HepG2 (cell line): Measurements from ENCODE around the gene C1orf21. TPM values are rescaled to one million over a fixed set of nuclear protein-coding genes. Genes with fewer than 3 reads are reported as not detected.

ENCODE experiments used
- ATAC-seq: fragments of 200-7000 bp; cut with Tn5 transposase; 3 replicates; pipeline ENCODE4 v1.9.1; 2020; ENCODE audit warnings: mild to moderate bottlenecking, moderate library complexity
- BruUV-seq: library from RNA; stranded (reverse); fragments of 400-500 nt; replicated peaks from 2 replicates; lab custom pipeline; 2021; lab: Mats Ljungman, UMichigan
- CTCF ChIA-PET: fragments of 300-600 bp; formaldehyde crosslinking; extraction: SDS; loops from one replicate; lab custom pipeline; 2021; ENCODE audit warnings: low total read pairs, inconsistent platforms, low intra/inter-chr PET ratio; lab: Yijun Ruan, JAX
- POLR2A ChIA-PET: fragments of 350-600 bp; sonication (Branson Sonifier 250); formaldehyde crosslinking; loops from one replicate; lab custom pipeline; 2020; ENCODE audit warnings: antibody characterized with exemption, inconsistent platforms; lab: Yijun Ruan, JAX
- DNase-seq: peaks from one replicate; pipeline ENCODE4 v3.0.0-alpha.2; 2015; ENCODE audit warnings: low spot score
- FAIRE-seq: peaks from 3 replicates; lab custom pipeline; 2011; peaks lifted over from hg19 to GRCh38; lab: Jason Lieb, UNC
- H2AFZ ChIP-seq: one replicate; pipeline ENCODE4 v1.6.1; 2011; ENCODE audit warnings: low read length, inconsistent platforms
- H3K27ac ChIP-seq: fragments of 300-600 bp; 3 replicates; pipeline ENCODE4 v1.8.0; 2011; ENCODE audit warnings: mixed run types, mild to moderate bottlenecking, mixed read lengths, low read length, inconsistent platforms; ENCODE audit not compliant: insufficient read depth; ENCODE audit errors: extremely low read length
- H3K27me3 ChIP-seq, 2 experiments: fragments of 200-600 bp in 1 of 2; 2 replicates in 1 of 2; 3 replicates in 1 of 2; pipeline versions ENCODE4 v1.6.0 to v1.8.0; 2011; ENCODE audit warnings: low read length in 2 of 2, mild to moderate bottlenecking in 2 of 2, moderate library complexity in 2 of 2, inconsistent platforms in 1 of 2; ENCODE audit not compliant: insufficient read depth in 2 of 2, control insufficient read depth in 1 of 2
- H3K36me3 ChIP-seq, 2 experiments: fragments of 200-600 bp in 1 of 2; replicated peaks in 1 of 2; 2 replicates in 1 of 2; 3 replicates in 1 of 2; pipeline versions ENCODE4 v1.5.1 to v1.8.0; 2011; ENCODE audit warnings: low read length in 2 of 2, inconsistent platforms in 1 of 2; ENCODE audit not compliant: insufficient read depth in 2 of 2, control insufficient read depth in 1 of 2
- H3K4me1 ChIP-seq: 2 replicates; pipeline ENCODE4 v1.5.1; 2012; ENCODE audit warnings: low read length, inconsistent platforms; ENCODE audit not compliant: insufficient read depth
- H3K4me2 ChIP-seq: 2 replicates; pipeline ENCODE4 v1.6.0; 2011; ENCODE audit warnings: low read depth, low read length, inconsistent platforms
- H3K4me3 ChIP-seq, 3 experiments: fragments of 200-600 bp in 1 of 3; sonication (generic), shearing (Covaris generic) in 1 of 3; replicated peaks in 1 of 3; 2 replicates each; pipeline ENCODE4 v1.5.1; 2011 to 2016; ENCODE audit warnings: low read length in 3 of 3, inconsistent platforms in 2 of 3, low read depth in 2 of 3, mild to moderate bottlenecking in 2 of 3, control low read depth in 1 of 3, mixed read lengths in 1 of 3; ENCODE audit not compliant: insufficient read depth in 1 of 3
- H3K79me2 ChIP-seq: one replicate; pipeline ENCODE4 v1.6.1; 2011; ENCODE audit warnings: low read length, inconsistent platforms; ENCODE audit not compliant: insufficient read depth
- H3K9ac ChIP-seq: 2 replicates; pipeline ENCODE4 v1.6.0; 2011; ENCODE audit warnings: mild to moderate bottlenecking, low read depth, low read length, inconsistent platforms; ENCODE audit not compliant: insufficient read depth
- H3K9me3 ChIP-seq: 2 replicates; pipeline ENCODE4 v1.5.1; 2012; ENCODE audit warnings: mild to moderate bottlenecking, low read length
- H4K20me1 ChIP-seq: 2 replicates; pipeline ENCODE4 v1.6.0; 2011; ENCODE audit warnings: inconsistent platforms, mild to moderate bottlenecking, low read length, moderate library complexity; ENCODE audit not compliant: insufficient read depth
- MAFG ChIP-seq: sonication (generic); formaldehyde crosslinking; IDR thresholded peaks from 2 replicates; pipeline ENCODE4 v1.5.1; 2020; ENCODE audit warnings: mild to moderate bottlenecking, missing genetic modification reagents
- PAX8 ChIP-seq: sonication (generic); formaldehyde crosslinking; IDR thresholded peaks from 2 replicates; pipeline ENCODE4 v1.8.0; 2022; ENCODE audit warnings: mild to moderate bottlenecking, missing genetic modification reagents, borderline replicate concordance
- RBM22 ChIP-seq: fragments of 200-400 bp; formaldehyde crosslinking; optimal IDR thresholded peaks from 2 replicates; pipeline ENCODE3; 2017; ENCODE audit warnings: mild to moderate bottlenecking, low read length, moderate library complexity
- ZNF3 ChIP-seq: IDR thresholded peaks from 2 replicates; pipeline ENCODE4 v1.7.0; 2017; ENCODE audit warnings: inconsistent platforms
- ZNF407 ChIP-seq: sonication (generic); formaldehyde crosslinking; IDR thresholded peaks from one replicate; pipeline ENCODE4 v1.5.1; 2020; ENCODE audit warnings: mild to moderate bottlenecking, missing genetic modification reagents; ENCODE audit errors: not compliant biosample characterization
- ZNF747 ChIP-seq: sonication (generic); formaldehyde crosslinking; IDR thresholded peaks from 2 replicates; pipeline ENCODE4 v1.8.1; 2023; ENCODE audit warnings: missing genetic modification reagents, mild to moderate bottlenecking, borderline replicate concordance
- in situ Hi-C: cut with HindIII; loops from 2 replicates; pipeline ENCODE4 v1.10.0; 2017; ENCODE audit warnings: low pct_unique_long_range_greater_than_20kb; ENCODE audit not compliant: extremely low pct_ligation_motif_present
- intact Hi-C: fragments of 100-400 bp; cut with micrococcal nuclease; formaldehyde crosslinking; loops from one replicate; pipeline ENCODE4 v1.10.0; 2022; ENCODE audit not compliant: unreplicated experiment
- polyA plus RNA-seq, 8 experiments: library from polyadenylated mRNA; depleted of rRNA in 3 of 8; stranded (reverse) in 7 of 8; unstranded in 1 of 8; fragments of >200 nt; fragmentation: Illumina TruSeq in 4 of 8; extraction: Trizol in 4 of 8; gene quantifications; 2 replicates each; pipeline versions ENCODE4 v1.2.1 to v1.2.3, GENCODE V29; 2011 to 2016; ENCODE audit warnings: low read depth in 4 of 8, missing spikeins in 1 of 8, mixed read lengths in 1 of 8; ENCODE audit not compliant: insufficient read depth in 1 of 8
- total RNA-seq, 5 experiments: library from RNA; depleted of rRNA; stranded (reverse); fragments of >200 nt; fragmentation: Illumina TruSeq; extraction: Trizol; gene quantifications; 2 replicates each; pipeline ENCODE4 v1.2.3, GENCODE V29; 2016; ENCODE audit warnings: low read depth in 1 of 5
- TF ChIP-seq, protein P1 (sequence below): sonication (generic); formaldehyde crosslinking; IDR thresholded peaks from 2 replicates; pipeline ENCODE4 v1.5.0; 2020; ENCODE audit warnings: missing genetic modification reagents
- TF ChIP-seq, protein P2 (sequence below): sonication (generic); formaldehyde crosslinking; IDR thresholded peaks from 2 replicates; pipeline ENCODE4 v1.4.0; 2020; ENCODE audit warnings: missing genetic modification reagents

C1orf21 gene
- total and polyA plus RNA-seq, 2 of the 13 experiments (the other 11 are each of a cell fraction or from before 2014, with no cell fraction given) = not detected

- H4K20me1 ChIP-seq = no peaks in the 10 kb centered on the region
- TF ChIP-seq, protein P1, sequence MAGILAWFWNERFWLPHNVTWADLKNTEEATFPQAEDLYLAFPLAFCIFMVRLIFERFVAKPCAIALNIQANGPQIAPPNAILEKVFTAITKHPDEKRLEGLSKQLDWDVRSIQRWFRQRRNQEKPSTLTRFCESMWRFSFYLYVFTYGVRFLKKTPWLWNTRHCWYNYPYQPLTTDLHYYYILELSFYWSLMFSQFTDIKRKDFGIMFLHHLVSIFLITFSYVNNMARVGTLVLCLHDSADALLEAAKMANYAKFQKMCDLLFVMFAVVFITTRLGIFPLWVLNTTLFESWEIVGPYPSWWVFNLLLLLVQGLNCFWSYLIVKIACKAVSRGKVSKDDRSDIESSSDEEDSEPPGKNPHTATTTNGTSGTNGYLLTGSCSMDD (CRISPR knock-in tag) = no peak
- TF ChIP-seq RBM22 (no peak), PAX8 (no peak), ZNF3 (CRISPR knock-in tag) (no peak), ZNF747 (CRISPR knock-in tag) (no peak), MAFG (CRISPR knock-in tag) (no peak), ZNF407 (CRISPR knock-in tag) (no peak)
- TF ChIP-seq, protein P2, sequence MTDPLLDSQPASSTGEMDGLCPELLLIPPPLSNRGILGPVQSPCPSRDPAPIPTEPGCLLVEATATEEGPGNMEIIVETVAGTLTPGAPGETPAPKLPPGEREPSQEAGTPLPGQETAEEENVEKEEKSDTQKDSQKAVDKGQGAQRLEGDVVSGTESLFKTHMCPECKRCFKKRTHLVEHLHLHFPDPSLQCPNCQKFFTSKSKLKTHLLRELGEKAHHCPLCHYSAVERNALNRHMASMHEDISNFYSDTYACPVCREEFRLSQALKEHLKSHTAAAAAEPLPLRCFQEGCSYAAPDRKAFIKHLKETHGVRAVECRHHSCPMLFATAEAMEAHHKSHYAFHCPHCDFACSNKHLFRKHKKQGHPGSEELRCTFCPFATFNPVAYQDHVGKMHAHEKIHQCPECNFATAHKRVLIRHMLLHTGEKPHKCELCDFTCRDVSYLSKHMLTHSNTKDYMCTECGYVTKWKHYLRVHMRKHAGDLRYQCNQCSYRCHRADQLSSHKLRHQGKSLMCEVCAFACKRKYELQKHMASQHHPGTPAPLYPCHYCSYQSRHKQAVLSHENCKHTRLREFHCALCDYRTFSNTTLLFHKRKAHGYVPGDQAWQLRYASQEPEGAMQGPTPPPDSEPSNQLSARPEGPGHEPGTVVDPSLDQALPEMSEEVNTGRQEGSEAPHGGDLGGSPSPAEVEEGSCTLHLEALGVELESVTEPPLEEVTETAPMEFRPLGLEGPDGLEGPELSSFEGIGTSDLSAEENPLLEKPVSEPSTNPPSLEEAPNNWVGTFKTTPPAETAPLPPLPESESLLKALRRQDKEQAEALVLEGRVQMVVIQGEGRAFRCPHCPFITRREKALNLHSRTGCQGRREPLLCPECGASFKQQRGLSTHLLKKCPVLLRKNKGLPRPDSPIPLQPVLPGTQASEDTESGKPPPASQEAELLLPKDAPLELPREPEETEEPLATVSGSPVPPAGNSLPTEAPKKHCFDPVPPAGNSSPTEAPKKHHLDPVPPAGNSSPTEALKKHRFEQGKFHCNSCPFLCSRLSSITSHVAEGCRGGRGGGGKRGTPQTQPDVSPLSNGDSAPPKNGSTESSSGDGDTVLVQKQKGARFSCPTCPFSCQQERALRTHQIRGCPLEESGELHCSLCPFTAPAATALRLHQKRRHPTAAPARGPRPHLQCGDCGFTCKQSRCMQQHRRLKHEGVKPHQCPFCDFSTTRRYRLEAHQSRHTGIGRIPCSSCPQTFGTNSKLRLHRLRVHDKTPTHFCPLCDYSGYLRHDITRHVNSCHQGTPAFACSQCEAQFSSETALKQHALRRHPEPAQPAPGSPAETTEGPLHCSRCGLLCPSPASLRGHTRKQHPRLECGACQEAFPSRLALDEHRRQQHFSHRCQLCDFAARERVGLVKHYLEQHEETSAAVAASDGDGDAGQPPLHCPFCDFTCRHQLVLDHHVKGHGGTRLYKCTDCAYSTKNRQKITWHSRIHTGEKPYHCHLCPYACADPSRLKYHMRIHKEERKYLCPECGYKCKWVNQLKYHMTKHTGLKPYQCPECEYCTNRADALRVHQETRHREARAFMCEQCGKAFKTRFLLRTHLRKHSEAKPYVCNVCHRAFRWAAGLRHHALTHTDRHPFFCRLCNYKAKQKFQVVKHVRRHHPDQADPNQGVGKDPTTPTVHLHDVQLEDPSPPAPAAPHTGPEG (CRISPR knock-in tag) = no peak
- in situ Hi-C loops = no loop called here
- no peak overlapping the region for H3K9ac ChIP-seq
- no peaks in the 10 kb centered on the region for H3K79me2 ChIP-seq
- no peak overlapping the region for H2AFZ ChIP-seq
- intact Hi-C loops = no loop called here
- no peaks in the 10 kb centered on the region for H3K4me1 ChIP-seq
- BruUV-seq = no TSS peak
- H3K4me3 ChIP-seq = no peak overlapping the region
- DNase-seq = no peak
- CTCF ChIA-PET = no interaction called here
- POLR2A ChIA-PET = no interaction called here
- no peak overlapping the region for H3K4me2 ChIP-seq
- no peaks in the 10 kb centered on the region for H3K36me3 ChIP-seq
- H3K27me3 ChIP-seq = no peaks in the 10 kb centered on the region
- H3K27ac ChIP-seq = no peak overlapping the region
- ATAC-seq = no peak
- no peak for FAIRE-seq
- no peaks in the 10 kb centered on the region for H3K9me3 ChIP-seq
These were observed 130.3 kb downstream of the C1orf21 start for GRCh38 chr1:184517130-184517529.
